Tongue (tissue), 2 donors: ENCODE data around the gene PTBP1. TPM values are rescaled to one million over a fixed set of nuclear protein-coding genes. Genes with fewer than 3 reads are reported as not detected.

ENCODE experiments used
- DNase-seq: peaks from one replicate; pipeline ENCODE4 v3.0.0-alpha.2; 2015
- total RNA-seq: library from RNA; depleted of rRNA; stranded (reverse); fragments of >200 nt; gene quantifications from one replicate; pipeline ENCODE4 v1.2.3, GENCODE V29; 2014

Gene PTBP1
- total RNA-seq, result 90.6 TPM

DNA sequence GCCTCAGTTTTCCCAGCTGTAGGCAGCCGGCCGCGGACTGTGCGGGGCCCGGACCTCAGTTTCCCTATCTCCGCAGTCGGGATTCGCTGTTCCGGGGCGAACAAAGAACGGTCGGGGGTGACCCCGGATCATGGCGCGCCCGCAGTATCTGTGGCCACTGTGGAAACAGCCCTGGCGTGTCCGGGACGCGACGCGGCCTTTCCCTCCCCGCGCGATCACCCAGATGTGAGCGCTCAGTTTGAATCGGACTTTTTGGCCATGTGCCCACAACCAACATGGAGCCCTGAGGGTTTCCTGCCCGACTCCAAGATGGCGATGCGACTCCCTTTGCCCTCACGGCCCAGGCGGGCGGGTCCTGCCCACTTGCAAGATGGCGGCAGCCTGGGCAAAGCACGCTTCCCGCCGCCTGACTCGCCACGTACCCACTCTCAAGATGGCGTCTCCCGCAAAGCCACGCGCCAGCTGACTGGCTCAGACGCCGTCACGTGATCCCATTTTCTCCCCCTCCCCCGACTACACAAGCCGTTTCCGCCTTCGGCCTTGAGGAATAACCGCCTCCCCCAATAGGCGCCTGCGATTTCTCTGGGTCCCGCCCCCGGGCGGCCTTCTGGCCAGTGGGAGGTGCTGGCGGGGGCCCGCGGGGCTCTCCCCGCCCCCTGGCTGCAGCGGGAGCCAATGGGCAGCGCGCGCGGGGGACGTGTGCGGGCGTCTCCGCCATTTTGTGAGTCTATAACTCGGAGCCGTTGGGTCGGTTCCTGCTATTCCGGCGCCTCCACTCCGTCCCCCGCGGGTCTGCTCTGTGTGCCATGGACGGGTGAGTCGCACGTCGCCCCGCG, at the start of gene PTBP1:
TSS of gene PTBP1 (plus strand) at position 761 of the 836 bp plus-strand sequence. CDS start at position 807, 46 bp downstream.
- peak; percentile 100 for DNase-seq

DNA sequence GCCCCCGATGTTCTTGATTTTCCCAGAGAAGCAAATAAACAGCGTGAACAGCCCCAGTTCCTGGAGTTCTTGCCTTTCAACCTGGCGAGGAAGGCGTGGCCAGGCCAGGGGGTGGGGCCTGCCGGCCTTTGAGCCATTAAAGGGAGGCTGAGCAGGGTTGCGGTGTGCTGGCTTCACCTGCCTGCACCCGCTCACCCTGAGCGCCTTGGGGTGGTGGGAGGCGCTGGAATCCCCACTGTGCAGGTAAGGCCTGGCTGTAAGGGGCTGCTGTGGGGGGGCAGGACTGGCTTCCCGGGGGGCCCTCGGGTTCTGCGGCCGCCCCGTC, 49.0 kb upstream of the PTBP1 start:
- DNase-seq, result no peak

DNA sequence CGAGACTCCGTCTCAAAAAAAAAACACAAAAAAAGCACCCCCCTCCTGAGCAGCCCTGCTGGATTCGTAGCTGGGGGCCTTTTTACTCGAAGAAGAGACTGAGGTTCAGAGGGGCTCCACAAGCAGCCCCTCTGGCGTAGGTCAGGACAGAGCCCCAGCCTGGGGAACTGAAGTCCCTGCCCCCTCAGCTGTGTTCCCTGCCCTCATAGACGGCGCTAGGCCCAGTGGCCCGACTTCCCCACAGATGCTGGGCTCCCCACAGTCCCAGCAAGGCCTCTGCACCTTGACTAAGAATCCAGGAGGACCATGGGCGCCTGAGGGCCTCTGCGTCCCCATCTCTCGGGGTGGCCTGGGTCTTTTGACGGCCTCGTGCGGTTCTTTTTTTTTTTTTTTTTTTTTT, 47.4 kb upstream of the PTBP1 start:
- DNase-seq, result no peak

DNA sequence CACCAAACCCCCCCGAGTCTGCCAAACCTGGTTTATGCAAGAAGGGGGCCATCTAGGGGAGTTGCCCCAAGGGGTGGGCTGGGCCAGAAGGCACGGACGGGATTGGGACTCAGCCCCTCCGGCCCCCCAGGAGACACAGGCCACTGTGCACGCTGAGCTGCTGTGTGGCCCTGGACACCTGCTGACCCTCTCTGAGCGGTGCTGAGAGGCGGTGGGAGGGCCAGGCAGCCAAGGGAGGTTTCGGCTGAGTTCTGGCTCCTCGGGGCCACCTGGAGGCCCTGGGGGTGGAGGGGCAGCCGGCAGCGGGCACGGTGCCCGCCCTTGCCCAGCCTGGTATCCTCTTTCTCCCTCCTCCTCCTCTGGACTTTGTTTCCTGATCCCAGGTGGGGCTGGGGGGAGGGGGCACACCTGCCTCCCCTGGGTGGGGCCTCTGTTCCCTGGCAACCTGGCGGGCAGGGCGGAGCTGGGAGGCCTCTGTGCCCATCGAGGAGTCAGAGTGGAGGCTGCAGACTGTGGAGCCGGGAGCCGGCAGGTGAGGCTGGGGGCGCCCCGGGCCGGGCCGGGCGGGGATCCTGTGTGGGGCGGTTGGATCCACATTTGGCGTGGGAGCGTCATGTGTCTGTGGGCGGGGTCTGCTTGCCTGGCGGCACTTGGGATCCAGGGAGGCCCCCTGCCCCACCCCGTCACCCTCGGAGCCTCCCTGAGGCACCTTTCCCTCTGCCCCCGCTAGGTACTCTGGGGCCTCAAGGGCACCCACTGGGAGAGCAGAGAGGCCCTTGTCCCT, 46.4 kb upstream of the PTBP1 start, which contains the start of gene MISP:
TSS of gene MISP (plus strand) at position 473 of the 784 bp plus-strand sequence. CDS start 5,835 bp downstream, outside the sequence.
- no peak for DNase-seq

DNA sequence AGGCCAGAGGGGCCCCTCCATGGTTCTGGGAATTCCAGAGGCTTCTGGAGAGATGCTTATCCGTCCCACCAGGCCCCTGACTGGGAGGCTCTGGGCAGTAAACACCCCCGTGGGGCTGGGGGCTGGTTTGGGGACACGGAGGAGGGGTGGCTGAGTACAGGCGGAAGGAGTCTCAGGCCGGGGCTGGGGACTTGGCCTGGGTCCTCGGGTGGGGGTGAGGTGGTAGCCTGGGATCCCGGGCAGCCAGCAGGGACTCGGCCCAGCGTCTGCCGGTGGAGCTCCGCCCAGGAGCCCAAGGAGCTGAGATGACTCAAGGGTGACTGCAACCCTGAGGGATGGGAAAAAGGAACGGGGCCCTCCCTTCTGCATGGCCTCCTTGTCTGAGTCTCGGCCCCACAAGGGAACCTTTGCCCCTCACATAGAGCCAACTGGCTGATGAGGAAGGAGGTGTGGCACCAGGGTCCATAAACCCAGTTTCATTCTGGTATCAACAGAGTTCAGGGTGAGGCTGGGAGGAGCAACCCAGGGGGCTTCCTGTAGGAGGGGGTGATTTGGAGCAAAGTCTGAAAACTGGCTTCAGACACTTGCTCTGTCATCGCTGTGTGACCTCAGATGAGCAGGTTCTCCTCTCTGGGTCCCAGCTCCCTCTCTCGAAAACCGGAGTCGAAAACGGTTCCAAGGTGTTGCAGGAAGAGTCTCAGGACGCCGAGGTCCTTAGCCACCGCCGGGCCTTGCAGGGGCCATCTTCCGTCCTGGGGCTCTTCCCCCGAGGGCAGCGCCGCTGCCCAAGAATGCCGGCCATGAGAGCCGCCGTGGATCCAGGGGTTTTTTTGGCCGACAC, 45.5 kb upstream of the PTBP1 start:
- DNase-seq, result no peak

DNA sequence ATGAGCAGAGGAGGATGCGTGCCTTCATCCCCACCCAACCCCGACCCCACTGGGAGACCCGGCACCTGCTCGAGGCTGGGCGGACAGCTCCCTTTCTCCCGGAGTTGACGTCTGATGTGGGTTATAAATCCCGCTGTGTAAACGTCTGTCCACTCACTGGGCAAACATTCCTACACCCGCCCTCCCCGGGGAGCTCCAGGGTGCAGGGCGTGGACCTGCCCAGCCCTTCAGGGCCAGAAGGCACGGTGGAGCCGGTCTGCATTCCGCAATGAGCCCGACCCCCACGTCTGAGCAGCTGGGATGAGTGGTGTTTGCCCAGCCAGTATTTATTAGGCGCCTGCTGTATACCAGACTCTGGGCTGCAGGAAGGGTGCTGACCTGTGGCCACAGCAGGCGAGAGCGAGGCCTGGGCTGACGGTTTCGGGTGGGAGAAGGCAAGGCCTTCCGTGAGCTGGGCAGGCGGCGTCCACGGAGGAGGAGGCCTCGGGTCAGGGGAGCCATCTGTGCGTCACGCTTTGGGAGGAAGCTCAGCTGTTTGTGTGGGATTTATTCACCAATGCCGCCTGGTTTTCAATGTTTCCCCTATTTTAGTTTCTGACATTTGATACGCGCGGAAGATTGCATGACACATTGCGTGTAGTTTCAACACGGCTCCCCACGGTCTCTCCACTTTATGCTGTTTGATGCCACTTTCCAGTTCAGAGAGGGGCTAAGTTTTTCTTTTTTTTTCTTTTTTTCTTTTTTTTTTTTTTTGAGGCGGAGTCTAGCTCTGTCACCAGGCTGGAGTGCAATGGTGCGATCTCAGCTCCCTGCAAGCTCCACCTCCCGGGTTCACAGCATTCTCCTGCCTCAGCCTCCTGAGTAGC, 44.4 kb upstream of the PTBP1 start:
- peak; percentile 84 for DNase-seq

DNA sequence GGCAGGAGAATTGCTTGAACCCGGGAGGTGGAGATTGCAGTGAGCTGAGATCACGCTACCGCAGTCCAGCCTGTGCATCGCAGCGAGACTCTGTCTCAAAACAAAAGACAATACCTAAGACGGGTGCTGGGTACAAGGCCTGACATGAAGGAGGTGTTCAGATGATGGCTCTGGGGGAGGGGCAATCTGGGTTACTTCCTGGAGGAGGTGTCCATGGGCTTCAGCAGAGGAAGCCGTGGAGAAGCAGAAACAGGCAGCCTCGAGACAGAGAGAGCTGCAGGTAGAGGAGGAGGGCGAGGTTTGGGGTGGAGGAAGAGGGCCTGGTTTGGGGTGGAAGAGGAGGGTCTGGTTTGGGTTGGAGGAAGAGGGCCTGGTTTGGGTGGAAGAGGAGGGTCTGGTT, 42.7 kb upstream of the PTBP1 start:
- no peak for DNase-seq

DNA sequence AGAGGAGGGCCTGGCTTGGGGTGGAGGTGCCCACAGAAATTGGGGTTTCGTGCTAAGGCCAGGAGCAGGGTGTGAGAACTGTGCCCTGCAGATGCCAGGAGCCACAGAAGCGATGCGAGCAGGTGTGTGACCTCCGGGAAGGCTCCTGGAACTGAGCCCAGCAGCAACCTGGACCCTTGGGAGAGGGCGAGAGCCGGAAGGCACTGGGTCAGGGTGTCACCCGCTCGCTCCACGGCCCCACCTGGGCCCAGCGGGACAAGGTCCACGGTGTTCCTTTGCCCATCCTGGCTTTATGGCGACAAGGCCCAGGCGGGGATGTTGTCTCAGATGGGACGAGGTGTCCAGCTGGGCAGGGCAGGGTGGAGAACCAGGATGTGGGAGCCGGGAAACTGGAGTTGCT, 42.2 kb upstream of the PTBP1 start:
- DNase-seq, result no peak

DNA sequence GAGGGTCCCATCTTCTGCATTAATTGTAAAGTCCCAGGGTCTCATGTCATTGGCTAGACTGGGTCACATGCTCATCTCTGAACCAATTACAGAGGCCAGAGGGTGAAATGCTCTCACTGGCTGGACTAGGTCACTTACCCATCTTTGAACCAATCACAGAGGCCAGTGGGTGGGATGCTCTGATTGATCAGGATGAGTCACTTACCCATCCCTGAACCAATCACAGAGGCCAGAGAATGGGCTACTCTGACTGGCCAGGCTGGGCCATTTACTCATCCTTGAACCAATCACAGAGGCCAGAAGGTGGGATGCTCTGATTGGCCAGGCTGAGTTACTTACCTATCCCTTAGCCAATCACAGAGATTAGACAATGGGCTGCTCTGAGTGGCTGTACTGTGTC, 41.0 kb upstream of the PTBP1 start:
- DNase-seq, result no peak

DNA sequence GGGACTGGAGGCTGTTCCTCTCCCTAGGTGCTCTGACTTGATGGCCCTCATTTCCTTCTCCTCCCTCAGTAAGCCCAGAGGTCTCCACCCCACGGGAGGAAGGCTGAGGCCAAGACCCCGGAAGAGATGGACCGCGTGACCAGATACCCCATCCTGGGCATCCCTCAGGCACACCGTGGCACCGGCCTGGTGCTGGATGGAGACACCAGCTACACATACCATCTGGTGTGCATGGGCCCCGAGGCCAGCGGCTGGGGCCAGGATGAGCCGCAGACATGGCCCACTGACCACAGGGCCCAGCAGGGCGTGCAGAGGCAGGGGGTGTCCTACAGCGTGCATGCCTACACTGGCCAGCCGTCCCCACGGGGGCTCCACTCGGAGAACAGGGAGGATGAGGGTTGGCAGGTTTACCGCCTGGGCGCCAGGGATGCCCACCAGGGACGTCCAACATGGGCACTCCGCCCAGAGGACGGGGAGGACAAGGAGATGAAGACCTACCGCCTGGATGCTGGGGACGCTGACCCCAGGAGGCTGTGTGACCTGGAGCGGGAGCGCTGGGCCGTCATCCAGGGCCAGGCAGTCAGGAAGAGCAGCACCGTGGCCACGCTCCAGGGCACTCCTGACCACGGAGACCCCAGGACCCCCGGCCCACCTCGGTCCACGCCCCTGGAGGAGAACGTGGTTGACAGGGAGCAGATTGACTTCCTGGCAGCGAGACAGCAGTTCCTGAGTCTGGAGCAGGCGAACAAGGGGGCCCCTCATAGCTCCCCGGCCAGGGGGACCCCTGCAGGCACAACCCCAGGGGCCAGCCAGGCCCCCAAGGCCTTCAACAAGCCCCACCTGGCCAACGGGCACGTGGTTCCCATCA, 40.2 kb upstream of the PTBP1 start:
- DNase-seq, result no peak

DNA sequence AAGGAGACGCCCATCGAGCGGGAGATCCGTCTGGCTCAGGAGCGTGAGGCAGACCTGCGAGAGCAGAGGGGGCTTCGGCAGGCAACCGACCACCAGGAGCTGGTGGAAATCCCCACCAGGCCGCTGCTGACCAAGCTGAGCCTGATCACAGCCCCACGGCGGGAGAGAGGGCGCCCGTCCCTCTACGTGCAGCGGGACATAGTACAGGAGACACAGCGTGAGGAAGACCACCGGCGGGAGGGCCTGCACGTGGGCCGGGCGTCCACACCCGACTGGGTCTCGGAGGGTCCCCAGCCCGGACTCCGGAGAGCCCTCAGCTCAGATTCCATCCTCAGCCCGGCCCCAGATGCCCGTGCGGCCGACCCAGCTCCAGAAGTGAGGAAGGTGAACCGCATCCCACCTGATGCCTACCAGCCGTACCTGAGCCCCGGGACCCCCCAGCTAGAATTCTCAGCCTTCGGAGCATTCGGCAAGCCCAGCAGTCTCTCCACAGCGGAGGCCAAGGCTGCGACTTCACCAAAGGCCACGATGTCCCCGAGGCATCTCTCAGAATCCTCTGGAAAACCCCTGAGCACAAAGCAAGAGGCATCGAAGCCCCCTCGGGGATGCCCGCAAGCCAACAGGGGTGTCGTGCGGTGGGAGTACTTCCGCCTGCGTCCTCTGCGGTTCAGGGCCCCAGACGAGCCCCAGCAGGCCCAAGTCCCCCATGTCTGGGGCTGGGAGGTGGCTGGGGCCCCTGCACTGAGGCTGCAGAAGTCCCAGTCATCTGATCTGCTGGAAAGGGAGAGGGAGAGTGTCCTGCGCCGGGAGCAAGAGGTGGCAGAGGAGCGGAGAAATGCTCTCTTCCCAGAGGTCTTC, 39.2 kb upstream of the PTBP1 start:
- no peak for DNase-seq

DNA sequence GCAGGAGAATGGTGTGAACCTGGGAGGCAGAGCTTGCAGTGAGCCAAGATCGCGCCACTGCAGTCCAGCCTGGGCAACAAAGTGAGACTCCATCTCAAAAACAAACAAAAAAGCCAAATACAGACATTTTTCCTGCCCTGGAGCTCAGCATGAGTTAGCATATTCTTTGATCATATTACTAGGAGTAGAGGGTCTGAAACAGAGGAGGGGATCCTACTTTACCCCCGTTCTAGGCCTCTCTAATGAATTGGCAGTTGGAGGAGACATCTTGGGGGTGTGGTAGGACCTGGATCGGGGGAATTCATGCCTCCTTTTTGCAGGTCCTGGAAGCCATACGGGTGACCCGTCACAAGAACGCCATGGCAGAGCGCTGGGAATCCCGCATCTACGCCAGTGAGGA, 34.1 kb upstream of the PTBP1 start:
- no peak for DNase-seq

DNA sequence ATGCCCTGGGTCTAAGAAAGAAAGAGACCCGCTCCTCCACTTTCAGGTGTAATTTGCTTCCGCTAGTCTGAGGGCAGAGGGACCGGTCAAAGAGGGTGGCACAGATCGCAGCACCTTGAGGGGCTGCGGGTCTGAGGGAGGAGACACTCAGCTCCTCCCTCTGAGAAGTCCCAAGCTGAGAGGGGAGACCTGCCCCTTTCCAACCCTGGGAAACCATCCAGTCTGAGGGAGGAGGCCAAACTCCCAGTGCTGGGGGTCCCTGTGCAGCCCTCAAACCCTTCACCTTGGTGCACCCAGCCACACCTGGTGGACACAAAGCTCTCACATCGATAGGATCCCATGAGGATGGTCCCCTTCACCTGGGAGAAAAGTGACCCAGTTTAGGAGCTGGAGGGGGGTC, 33.4 kb upstream of the PTBP1 start:
- no peak for DNase-seq

DNA sequence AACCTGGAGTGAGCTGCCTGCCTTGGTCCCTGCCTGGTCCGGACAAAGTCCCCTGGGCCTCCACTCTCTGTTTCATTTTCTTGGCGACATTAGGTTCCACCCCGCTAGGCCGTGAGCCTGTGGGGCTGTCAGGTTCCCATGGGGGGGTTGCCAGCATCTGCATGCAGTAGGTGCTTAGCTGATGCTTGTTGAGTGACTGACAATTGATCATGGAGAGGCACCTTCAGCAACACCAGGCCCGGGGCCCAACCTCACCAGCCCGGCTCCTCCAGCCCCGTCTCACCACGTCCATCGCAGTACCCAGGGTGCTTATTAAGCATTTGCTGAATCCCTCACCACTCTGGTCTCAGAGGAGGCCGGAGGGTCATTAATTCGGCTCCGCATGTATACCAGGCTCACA, 33.0 kb upstream of the PTBP1 start:
- no peak for DNase-seq

DNA sequence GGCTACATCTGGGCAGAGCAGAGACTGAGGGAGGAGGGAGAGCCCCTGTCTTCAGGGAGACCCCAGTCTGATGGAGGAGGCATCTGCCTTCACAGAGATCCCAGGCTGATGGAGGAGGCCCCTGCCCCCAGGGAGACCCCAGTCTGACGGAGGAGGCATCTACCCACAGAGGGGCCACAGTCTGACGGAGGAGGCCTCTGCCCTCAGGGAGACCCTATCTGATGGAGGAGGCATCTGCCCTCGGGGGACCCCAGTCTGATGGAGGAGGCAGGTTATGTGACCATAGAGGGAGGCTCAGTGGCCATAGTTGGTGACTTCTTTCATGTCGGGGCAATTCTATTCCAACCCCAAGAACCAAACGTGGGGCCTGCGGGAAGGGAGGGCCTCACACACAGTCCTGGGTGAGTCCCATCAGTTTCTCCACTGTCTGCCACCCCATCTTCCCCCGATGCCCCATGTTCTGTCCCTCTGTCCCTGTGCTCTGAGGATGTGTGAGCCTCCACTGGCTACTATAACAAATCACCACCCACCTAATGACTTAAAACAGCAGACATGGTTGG, 32.0 kb upstream of the PTBP1 start:
- no peak for DNase-seq

DNA sequence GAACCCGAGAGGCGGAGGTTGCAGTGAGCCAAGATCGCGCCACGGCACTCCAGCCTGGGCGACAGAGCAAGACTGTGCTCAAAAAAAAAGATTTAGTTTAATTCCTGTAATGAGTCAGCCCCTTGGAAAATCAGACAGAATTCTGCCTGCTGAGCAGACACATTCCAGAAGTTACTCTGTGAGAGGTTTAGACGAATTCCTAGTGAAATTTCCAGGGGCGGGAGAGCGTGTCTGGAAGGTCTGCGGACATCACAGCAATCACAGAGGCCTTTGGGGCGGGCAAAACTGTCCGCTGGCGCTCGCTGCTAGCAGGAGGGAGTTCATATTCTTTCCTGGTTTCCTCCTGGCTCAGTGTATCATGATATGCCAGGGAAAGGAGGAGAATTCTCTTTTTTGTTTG, 28.8 kb upstream of the PTBP1 start:
- DNase-seq, result peak; percentile 41

DNA sequence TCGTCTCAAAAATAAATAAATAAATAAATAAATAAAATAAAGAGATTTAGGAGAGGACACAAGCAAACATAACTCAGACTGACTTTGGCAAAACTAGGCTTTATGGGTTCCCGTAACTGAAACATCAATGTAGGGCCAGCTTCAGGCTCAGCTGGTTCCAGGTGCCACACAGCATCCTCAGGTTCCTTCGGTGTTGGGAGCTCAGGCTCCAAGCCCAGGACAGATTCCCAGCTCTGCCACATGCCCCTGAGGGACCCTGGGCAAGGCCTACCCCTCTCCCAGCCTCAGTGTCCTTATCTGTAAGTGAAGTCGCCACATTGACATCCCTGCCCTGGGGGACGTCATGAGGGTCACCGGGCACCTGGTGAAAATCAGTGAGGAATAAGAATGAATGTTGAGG, 27.6 kb upstream of the PTBP1 start:
- DNase-seq, result no peak

DNA sequence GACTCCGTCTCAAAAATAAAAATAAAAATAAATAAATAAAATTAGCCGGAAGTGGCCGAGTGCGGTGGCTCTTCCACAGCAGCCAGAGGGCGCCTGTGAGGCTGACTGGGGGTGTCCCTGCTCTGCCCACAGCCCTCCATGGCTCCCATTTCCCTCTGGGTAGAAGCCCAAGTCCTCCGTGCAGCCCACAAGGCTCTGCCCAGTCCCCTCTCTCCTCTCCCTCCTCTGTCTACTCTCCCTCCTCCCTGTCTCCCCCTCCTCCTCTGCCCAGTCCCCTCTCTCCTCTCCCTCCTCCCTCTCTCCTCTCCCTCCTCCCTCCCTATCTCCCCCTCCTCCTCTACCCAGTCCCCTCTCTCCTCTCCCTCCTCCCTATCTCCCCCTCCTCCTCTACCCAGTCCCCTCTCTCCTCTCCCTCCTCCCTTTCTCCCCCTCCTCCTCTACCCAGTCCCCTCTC, 25.9 kb upstream of the PTBP1 start:
- no peak for DNase-seq

DNA sequence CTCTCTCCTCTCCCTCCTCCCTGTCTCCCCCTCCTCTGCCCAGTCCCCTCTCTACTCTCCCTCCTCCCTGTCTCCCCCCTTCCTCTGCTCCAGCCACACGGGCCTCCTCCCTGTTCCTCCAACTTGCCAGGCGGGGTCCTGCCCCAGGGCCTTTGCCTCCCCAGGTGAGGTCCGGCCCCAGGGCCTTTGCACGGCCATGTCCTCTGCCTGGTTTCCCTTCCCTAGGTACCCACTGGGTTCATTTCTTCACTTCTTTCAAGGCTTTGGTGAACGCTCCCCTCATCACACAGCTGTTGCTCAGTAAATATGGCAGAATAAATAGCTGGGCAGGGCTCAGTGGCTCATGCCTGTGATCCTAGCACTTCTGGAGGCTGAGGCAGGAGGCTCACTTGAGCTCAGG, 25.2 kb upstream of the PTBP1 start:
- DNase-seq, result no peak
